Activated T-cell treated with anti-CD3 and anti-CD28 coated beads, Interleukin-2, amount 50 U/mL, for 1 hour (primary cell): ENCODE measurements around the gene LIMS2.

Experiments
- DNase-seq: peaks from one replicate; pipeline ENCODE4 v3.0.0-alpha.2; 2020

The LIMS2 gene

GRCh38 chr2:127675331-127676261 lies at the start of gene LIMS2:
Gene LIMS2, minus strand, starts transcription at chr2:127675530. Its CDS starts 506 bp downstream, at chr2:127675024.
- no peak for DNase-seq

GRCh38 chr2:127722807-127723206 lies 47.5 kb upstream of the LIMS2 start:
- DNase-seq, result no peak

- DNase-seq, result no peak
Measured at GRCh38 chr2:127721978-127722355, 46.6 kb upstream of the LIMS2 start.

- DNase-seq, result no peak
Measured at GRCh38 chr2:127721311-127721977, 46.1 kb upstream of the LIMS2 start.

GRCh38 chr2:127719301-127720218 lies 44.2 kb upstream of the LIMS2 start:
- DNase-seq, result no peak

- DNase-seq, result no peak
Measured at GRCh38 chr2:127718271-127718670, 42.9 kb upstream of the LIMS2 start.

- no peak for DNase-seq
Measured at GRCh38 chr2:127715778-127716449, 40.6 kb upstream of the LIMS2 start.

GRCh38 chr2:127713562-127713961 lies 38.2 kb upstream of the LIMS2 start:
- no peak for DNase-seq

- DNase-seq, result no peak
Measured at GRCh38 chr2:127712999-127713398, 37.7 kb upstream of the LIMS2 start.

GRCh38 chr2:127709336-127709735 lies 34.0 kb upstream of the LIMS2 start:
- DNase-seq, result no peak

GRCh38 chr2:127707890-127708648 lies 32.7 kb upstream of the LIMS2 start:
- no peak for DNase-seq

- no peak for DNase-seq
Measured at GRCh38 chr2:127706215-127706990, 31.1 kb upstream of the LIMS2 start.

GRCh38 chr2:127705391-127706065 lies 30.2 kb upstream of the LIMS2 start:
- DNase-seq, result no peak

GRCh38 chr2:127704641-127705390 lies 29.5 kb upstream of the LIMS2 start:
- no peak for DNase-seq

GRCh38 chr2:127703282-127703681 lies 28.0 kb upstream of the LIMS2 start:
- DNase-seq, result no peak

- no peak for DNase-seq
Measured at GRCh38 chr2:127702395-127703009, 27.2 kb upstream of the LIMS2 start.

- DNase-seq, result peak; percentile 87
Measured at GRCh38 chr2:127701651-127702394, 26.5 kb upstream of the LIMS2 start.

- peak; percentile 90 for DNase-seq
Measured at GRCh38 chr2:127701193-127701650, 25.9 kb upstream of the LIMS2 start, which contains the start of gene SFT2D3. Gene SFT2D3, plus strand, starts transcription at chr2:127701497. Its CDS starts 32 bp downstream, at chr2:127701529.
